Stimulated activated CD4-positive, alpha-beta T cell treated with anti-CD3 and anti-CD28 coated beads, Interleukin-4, amount 100 ng/mL, for 4 hours (primary cell): ENCODE results near the gene HDAC4.

ENCODE experiments used
- DNase-seq, 2 experiments: peaks; one replicate each; pipeline ENCODE4 v3.0.0-alpha.2; 2020

Gene HDAC4

GRCh38 chr2:239211396-239212094, 189.3 kb downstream of the HDAC4 start:
- no peak for DNase-seq

- no peak for DNase-seq
These were observed 191.0 kb downstream of the HDAC4 start for GRCh38 chr2:239209783-239210182.

- no peak for DNase-seq
These were observed 192.2 kb downstream of the HDAC4 start for GRCh38 chr2:239208465-239209180.

GRCh38 chr2:239206851-239207250, 194.0 kb downstream of the HDAC4 start:
- DNase-seq: no peak

- no peak for DNase-seq
These were observed 194.8 kb downstream of the HDAC4 start for GRCh38 chr2:239206042-239206441.

- DNase-seq: no peak
These were observed 195.8 kb downstream of the HDAC4 start for GRCh38 chr2:239204876-239205468.

GRCh38 chr2:239204136-239204875, 196.5 kb downstream of the HDAC4 start:
- no peak for DNase-seq

- DNase-seq: no peak
These were observed 197.2 kb downstream of the HDAC4 start for GRCh38 chr2:239203443-239204135.

GRCh38 chr2:239202836-239203235, 198.0 kb downstream of the HDAC4 start:
- DNase-seq: no peak

GRCh38 chr2:239202343-239202742, 198.5 kb downstream of the HDAC4 start:
- no peak for DNase-seq

- no peak for DNase-seq
These were observed 198.9 kb downstream of the HDAC4 start for GRCh38 chr2:239201884-239202283.

- no peak for DNase-seq
These were observed 199.3 kb downstream of the HDAC4 start for GRCh38 chr2:239201531-239201876.

- no peak for DNase-seq
These were observed 199.9 kb downstream of the HDAC4 start for GRCh38 chr2:239200646-239201530.

- DNase-seq: no peak
These were observed 201.6 kb downstream of the HDAC4 start for GRCh38 chr2:239199041-239199768.

GRCh38 chr2:239198221-239198620, 202.6 kb downstream of the HDAC4 start:
- DNase-seq: no peak

GRCh38 chr2:239197146-239197545, 203.7 kb downstream of the HDAC4 start:
- no peak for DNase-seq

- no peak for DNase-seq
These were observed 204.3 kb downstream of the HDAC4 start for GRCh38 chr2:239196474-239197021.

GRCh38 chr2:239195992-239196391, 204.8 kb downstream of the HDAC4 start:
- no peak for DNase-seq

- DNase-seq: no peak
These were observed 205.4 kb downstream of the HDAC4 start for GRCh38 chr2:239195318-239195871.

GRCh38 chr2:239194731-239195317, 206.0 kb downstream of the HDAC4 start:
- no peak for DNase-seq
